SK-N-MC (cell line): ENCODE measurements around the gene SLC18B1.
A peak's percentile ranks its signal among the peaks of the same experiment; 100 is the strongest.

Source experiments
- FOXP2 ChIP-seq: optimal IDR thresholded peaks from 2 replicates; pipeline ENCODE3; 2011; ENCODE audit warnings: mild to moderate bottlenecking, moderate library complexity; ENCODE audit not compliant: insufficient read depth; ENCODE audit errors: extremely low read length, control extremely low read depth
- POLR2AphosphoS5 ChIP-seq: IDR thresholded peaks from 2 replicates; pipeline ENCODE4 v1.6.1; 2012; ENCODE audit warnings: mild to moderate bottlenecking, low read depth, low read length, borderline replicate concordance

- peak; percentile 58; the same call in 1 of the 2 replicates for TF ChIP-seq POLR2AphosphoS5
- no peak for TF ChIP-seq FOXP2
Measured at GRCh38 chr6:132797951-132798868, at the start of gene SLC18B1.
